ENCODE measurements around the gene PLCD1.

The PLCD1 gene

DNA sequence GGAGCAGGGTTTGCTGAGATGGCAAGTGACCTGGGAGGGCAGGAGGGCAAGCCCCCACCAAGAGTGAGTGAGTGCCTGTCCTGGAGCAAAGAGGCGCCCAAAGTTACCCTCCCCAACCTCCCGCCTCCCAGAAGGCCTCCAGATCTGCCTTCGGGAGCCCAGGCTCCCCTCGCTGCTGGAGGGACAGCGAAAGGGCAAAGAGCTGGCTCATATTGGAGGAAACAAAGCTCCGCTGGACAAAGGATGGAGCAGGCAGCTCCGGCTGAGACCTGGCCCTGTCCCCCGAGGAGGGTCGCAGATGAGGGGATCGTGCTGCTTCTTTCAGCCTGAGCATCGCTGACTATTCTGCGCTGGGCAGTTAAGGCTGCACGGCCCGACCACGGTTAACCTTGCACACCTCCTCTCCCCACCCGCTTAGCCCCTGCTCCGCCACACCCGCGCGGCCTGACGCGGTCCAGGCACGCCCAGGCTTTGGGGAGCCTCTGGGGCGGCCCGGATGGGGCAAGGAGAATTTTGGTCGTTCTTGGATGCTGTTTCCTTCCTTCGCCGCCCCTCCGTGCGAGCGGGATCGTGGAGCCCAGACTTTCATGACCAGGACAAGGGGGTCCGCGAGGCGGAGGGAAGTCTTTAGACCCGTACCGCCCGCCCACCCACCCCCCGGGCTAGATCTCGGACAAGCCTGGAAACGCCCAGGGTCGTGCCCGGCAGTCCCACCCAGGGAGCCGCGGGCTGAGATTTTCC is 651 bp downstream of the PLCD1 start:
- ATAC-seq = no peak
- TF ChIP-seq ARNTL (CRISPR knock-in tag; IDR thresholded peaks at IDR 0.05; ENCODE audit: borderline replicate concordance, low read depth) (no peak), ZFP3 (CRISPR knock-in tag; IDR thresholded peaks at IDR 0.05) (no peak), TCF4 (CRISPR knock-in tag; IDR thresholded peaks at IDR 0.05; ENCODE audit: borderline replicate concordance) (no peak), OSR1 (CRISPR knock-in tag; IDR thresholded peaks at IDR 0.05) (no peak), GLIS3 (CRISPR knock-in tag; IDR thresholded peaks at IDR 0.05) (no peak), ZNF8 (CRISPR knock-in tag; IDR thresholded peaks at IDR 0.05) (no peak), ZFP30 (CRISPR knock-in tag; IDR thresholded peaks at IDR 0.05) (no peak), ZNF565 (CRISPR knock-in tag; conservative IDR thresholded peaks at IDR 0.05; ENCODE audit: low read depth) (no peak), CSDC2 (CRISPR knock-in tag; IDR thresholded peaks at IDR 0.05) (no peak), SNAI2 (CRISPR knock-in tag; IDR thresholded peaks at IDR 0.05) (no peak)
- TF ChIP-seq, protein P1, sequence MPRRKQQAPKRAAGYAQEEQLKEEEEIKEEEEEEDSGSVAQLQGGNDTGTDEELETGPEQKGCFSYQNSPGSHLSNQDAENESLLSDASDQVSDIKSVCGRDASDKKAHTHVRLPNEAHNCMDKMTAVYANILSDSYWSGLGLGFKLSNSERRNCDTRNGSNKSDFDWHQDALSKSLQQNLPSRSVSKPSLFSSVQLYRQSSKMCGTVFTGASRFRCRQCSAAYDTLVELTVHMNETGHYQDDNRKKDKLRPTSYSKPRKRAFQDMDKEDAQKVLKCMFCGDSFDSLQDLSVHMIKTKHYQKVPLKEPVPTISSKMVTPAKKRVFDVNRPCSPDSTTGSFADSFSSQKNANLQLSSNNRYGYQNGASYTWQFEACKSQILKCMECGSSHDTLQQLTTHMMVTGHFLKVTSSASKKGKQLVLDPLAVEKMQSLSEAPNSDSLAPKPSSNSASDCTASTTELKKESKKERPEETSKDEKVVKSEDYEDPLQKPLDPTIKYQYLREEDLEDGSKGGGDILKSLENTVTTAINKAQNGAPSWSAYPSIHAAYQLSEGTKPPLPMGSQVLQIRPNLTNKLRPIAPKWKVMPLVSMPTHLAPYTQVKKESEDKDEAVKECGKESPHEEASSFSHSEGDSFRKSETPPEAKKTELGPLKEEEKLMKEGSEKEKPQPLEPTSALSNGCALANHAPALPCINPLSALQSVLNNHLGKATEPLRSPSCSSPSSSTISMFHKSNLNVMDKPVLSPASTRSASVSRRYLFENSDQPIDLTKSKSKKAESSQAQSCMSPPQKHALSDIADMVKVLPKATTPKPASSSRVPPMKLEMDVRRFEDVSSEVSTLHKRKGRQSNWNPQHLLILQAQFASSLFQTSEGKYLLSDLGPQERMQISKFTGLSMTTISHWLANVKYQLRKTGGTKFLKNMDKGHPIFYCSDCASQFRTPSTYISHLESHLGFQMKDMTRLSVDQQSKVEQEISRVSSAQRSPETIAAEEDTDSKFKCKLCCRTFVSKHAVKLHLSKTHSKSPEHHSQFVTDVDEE (CRISPR knock-in tag; IDR thresholded peaks at IDR 0.05) = no peak
- TF ChIP-seq, protein P2, sequence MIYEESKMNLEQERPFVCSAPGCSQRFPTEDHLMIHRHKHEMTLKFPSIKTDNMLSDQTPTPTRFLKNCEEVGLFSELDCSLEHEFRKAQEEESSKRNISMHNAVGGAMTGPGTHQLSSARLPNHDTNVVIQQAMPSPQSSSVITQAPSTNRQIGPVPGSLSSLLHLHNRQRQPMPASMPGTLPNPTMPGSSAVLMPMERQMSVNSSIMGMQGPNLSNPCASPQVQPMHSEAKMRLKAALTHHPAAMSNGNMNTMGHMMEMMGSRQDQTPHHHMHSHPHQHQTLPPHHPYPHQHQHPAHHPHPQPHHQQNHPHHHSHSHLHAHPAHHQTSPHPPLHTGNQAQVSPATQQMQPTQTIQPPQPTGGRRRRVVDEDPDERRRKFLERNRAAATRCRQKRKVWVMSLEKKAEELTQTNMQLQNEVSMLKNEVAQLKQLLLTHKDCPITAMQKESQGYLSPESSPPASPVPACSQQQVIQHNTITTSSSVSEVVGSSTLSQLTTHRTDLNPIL (CRISPR knock-in tag; IDR thresholded peaks at IDR 0.05; ENCODE audit: low read depth) = no peak

DNA sequence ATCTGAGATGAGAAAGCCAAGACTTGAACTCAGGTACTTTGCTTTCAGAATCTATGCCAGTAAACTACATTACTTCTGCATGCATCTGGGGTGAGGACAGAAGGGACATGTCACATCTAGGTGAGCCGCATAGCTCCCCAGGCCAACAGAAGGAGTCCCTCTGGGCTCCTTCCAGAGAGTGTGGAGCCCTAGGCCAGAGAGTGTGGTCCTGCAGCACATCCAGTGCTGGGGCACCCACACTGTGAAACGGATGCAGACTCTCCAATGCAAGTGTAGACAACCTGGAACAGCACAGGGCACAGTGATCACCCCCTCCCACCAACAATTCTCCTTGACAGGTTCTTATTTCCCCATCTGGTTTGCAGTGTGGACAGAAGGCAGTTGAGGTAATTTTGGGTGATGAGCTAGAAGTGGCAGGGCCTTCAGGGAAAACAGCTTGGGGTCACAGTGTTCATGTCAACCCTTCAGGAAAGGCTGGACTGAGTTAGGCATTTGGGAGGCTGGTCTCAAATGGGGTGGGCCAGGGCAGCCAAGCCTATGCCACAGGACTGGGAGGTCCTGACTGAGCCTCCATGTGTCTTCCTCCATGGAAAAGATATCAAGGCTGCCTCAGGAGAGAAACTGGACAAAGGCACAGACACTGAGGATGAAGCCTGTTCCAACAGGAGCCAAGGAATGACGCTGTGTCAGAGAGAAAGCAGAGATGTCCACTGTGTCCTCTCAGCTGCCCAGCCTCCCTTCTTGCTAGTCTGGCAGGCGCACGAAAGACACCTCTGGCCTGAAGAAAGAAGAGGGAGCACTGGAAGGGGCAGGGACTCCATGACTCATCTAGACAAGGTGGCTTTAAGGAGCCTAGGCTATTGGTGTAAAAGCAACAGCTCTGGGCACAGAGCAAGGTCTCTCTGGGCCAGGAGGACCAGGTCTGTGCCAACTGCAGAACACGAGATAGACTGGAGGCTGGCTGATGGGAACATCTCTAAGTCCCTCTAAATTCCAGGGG is 1.7 kb downstream of the PLCD1 start:
- ATAC-seq = no peak

More for the DNA sequence above, 1.7 kb downstream of the PLCD1 start:
- TF ChIP-seq ZNF70 (CRISPR knock-in tag; IDR thresholded peaks at IDR 0.05) (no peak), PPARA (CRISPR knock-in tag; IDR thresholded peaks at IDR 0.05; ENCODE audit: borderline replicate concordance) (no peak), ISL1 (CRISPR knock-in tag; IDR thresholded peaks at IDR 0.05) (no peak), ZNF8 (CRISPR knock-in tag; IDR thresholded peaks at IDR 0.05) (no peak), TOX (CRISPR knock-in tag; IDR thresholded peaks at IDR 0.05; ENCODE audit: borderline replicate concordance) (no peak), ARNTL (CRISPR knock-in tag; IDR thresholded peaks at IDR 0.05; ENCODE audit: borderline replicate concordance, low read depth) (no peak), ESRRG (CRISPR knock-in tag; IDR thresholded peaks at IDR 0.05) (no peak), ZFP3 (CRISPR knock-in tag; IDR thresholded peaks at IDR 0.05) (no peak), TCF4 (CRISPR knock-in tag; IDR thresholded peaks at IDR 0.05; ENCODE audit: borderline replicate concordance) (no peak), OSR1 (CRISPR knock-in tag; IDR thresholded peaks at IDR 0.05) (no peak), ZNF565 (CRISPR knock-in tag; conservative IDR thresholded peaks at IDR 0.05; ENCODE audit: low read depth) (no peak), BACH2 (CRISPR knock-in tag; IDR thresholded peaks at IDR 0.05; ENCODE audit: borderline replicate concordance) (no peak)
- TF ChIP-seq, protein P3, sequence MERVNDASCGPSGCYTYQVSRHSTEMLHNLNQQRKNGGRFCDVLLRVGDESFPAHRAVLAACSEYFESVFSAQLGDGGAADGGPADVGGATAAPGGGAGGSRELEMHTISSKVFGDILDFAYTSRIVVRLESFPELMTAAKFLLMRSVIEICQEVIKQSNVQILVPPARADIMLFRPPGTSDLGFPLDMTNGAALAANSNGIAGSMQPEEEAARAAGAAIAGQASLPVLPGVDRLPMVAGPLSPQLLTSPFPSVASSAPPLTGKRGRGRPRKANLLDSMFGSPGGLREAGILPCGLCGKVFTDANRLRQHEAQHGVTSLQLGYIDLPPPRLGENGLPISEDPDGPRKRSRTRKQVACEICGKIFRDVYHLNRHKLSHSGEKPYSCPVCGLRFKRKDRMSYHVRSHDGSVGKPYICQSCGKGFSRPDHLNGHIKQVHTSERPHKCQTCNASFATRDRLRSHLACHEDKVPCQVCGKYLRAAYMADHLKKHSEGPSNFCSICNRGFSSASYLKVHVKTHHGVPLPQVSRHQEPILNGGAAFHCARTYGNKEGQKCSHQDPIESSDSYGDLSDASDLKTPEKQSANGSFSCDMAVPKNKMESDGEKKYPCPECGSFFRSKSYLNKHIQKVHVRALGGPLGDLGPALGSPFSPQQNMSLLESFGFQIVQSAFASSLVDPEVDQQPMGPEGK (CRISPR knock-in tag; IDR thresholded peaks at IDR 0.05; ENCODE audit: borderline replicate concordance) = no peak
- TF ChIP-seq, protein P1 (CRISPR knock-in tag; IDR thresholded peaks at IDR 0.05) = no peak
- TF ChIP-seq, protein P2 (CRISPR knock-in tag; IDR thresholded peaks at IDR 0.05; ENCODE audit: low read depth) = no peak

Data from SK-N-SH treated with all-trans-retinoic acid at 6 μM for 48 hours (cell line).